Right lobe of liver (tissue), 6 donors: ENCODE measurements around the gene VPS35L. TPM values are rescaled to one million over a fixed set of nuclear protein-coding genes. Genes with fewer than 3 reads are reported as not detected.
A peak's percentile ranks its signal among the peaks of the same experiment; 100 is the strongest.

Source experiments
- ATAC-seq, 4 donors: fragments of 200-7000 bp; cut with Tn5 transposase; one replicate each; pipeline ENCODE4 v1.9.1; 2020; ENCODE audit warnings: mild to moderate bottlenecking in 4 of 4, moderate library complexity in 4 of 4
- DNase-seq, 3 donors: peaks; one replicate each; pipeline ENCODE4 v3.0.0-alpha.2; 2020
- H3K27ac ChIP-seq, 3 donors: fragments of 200-600 bp; one replicate each; pipeline ENCODE4 v1.8.0; 2022
- H3K27me3 ChIP-seq, 2 donors: fragments of 200-600 bp; one replicate each; pipeline ENCODE4 v1.8.0; 2022
- H3K36me3 ChIP-seq, 4 donors: fragments of 200-600 bp; sonication (generic) in 1 of 4; one replicate each; pipeline versions ENCODE4 v1.5.1 to v1.8.0; 2017 to 2022; ENCODE audit warnings: control low read depth in 1 of 4
- H3K4me1 ChIP-seq, 4 donors: fragments of 200-600 bp; sonication (generic) in 1 of 4; one replicate each; pipeline versions ENCODE4 v1.5.1 to v1.8.0; 2017 to 2022; ENCODE audit warnings: control low read depth in 1 of 4
- H3K4me3 ChIP-seq, 3 donors: fragments of 200-600 bp; one replicate each; pipeline ENCODE4 v1.8.0; 2022
- H3K9me3 ChIP-seq, 4 donors: fragments of 200-600 bp; sonication (generic) in 1 of 4; one replicate each; pipeline versions ENCODE4 v1.5.1 to v1.8.0; 2017 to 2022; ENCODE audit warnings: control low read depth in 1 of 4
- CTCF ChIP-seq, 4 donors: fragments of 200-600 bp in 3 of 4; fragments of 450-650 bp in 1 of 4; IDR thresholded peaks; one replicate each; pipeline versions ENCODE4 v1.5.1 to v1.8.0; 2016 to 2022; ENCODE audit warnings: antibody characterized with exemption in 4 of 4, mild to moderate bottlenecking in 2 of 4
- POLR2A ChIP-seq: fragments of 450-650 bp; IDR thresholded peaks from one replicate; pipeline ENCODE4 v1.6.1; 2017; ENCODE audit warnings: antibody characterized with exemption, mild to moderate bottlenecking
- WGBS: methylation state at CpG from one replicate; pipeline ENCODE4 v1.1.6; 2018; ENCODE audit warnings: low coverage, low lambda C conversion rate; ENCODE audit not compliant: insufficient coverage; ENCODE audit errors: missing lambda C conversion rate; 5-methylcytosine and 5-hydroxymethylcytosine counted together
- intact Hi-C, 2 donors: fragments of 100-400 bp; cut with DNase I; formaldehyde crosslinking; loops; one replicate each; pipeline versions ENCODE4 v1.11.2 to v1.14.1; 2022
- total RNA-seq, 6 experiments: library from RNA; depleted of rRNA in 2 of 6; stranded (reverse); fragments of >200 nt in 2 of 6; fragmentation: NEBNext Ultra II Directional in 3 of 6; extraction: Animal tissue kit (Norgen Biotek cat#: 25700) in 3 of 6; gene quantifications; one replicate each; pipeline versions ENCODE4 v1.1.0 to v1.2.4, GENCODE V29; 2016 to 2023
- donor health status: DM: no; HTN: yes; CAD: no.
- donor health status: DM: no; HTN: no; CAD: no.
- donor health status: DM: no; HTN: no; CAD: no.
- donor health status: DM: no; HTN: yes; CAD: no.
- donor health status: DM: no; HTN: yes; CAD: no.

The VPS35L gene
- total RNA-seq, 6 experiments from 2014 or later, result 19.3 to 24.3 (median 20.4) TPM

DNA sequence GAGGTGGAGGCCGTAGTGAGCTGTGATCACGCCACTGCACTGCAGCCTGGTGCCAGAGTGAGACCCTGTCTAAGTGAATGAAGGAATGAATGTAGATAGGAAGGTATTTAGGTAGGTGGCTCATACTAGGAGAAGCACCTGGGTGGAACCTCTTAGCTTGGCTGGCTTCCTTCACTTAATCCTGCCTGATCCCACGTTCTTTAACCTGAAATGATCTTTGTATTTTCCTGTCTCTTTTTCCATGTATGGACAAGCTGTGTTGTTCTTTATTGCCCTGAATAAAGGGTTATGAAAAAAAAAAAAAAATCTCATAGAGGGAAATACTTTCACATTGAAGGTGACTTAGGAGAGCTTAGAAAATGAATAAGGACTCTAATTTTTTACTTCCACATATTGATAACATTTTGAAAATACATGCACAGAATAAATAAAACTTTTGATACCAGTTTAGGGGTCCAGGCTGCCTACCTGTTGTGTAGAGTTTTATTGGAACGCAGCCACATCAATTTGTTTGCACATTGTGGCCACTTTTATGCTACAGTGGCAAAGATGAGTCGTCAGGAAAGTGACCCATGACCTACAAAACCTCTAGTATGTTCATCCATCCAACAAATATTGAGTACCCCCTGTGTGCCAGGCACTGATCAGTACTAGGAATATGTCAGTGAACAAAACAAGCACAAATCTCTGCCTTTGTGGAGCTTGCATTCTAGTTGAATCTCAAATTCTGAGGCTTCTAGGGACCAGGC lies 44.6 kb downstream of the VPS35L start:
- Histone ChIP-seq H3K4me1 (no peaks in the 10 kb centered on the region), H3K36me3 (peaks cover 0 to 9% (median 0%) of the 10 kb centered on the region in 4 donors), H3K27ac (no peak overlapping the region), H3K4me3 (no peak overlapping the region), H3K27me3 (no peaks in the 10 kb centered on the region), H3K9me3 (no peaks in the 10 kb centered on the region)
- intact Hi-C loops, result loop anchor here (5.0 kb wide), 1 partner anchor 287 kb away; no protein-coding TSS in a partner anchor
- DNase-seq (no peak), ATAC-seq (no peak)
- WGBS, result 55% methylated on average over 5 of the region's 5 CpGs
- TF ChIP-seq POLR2A (no peak), CTCF (IDR thresholded peaks at IDR 0.05) (no peak)

DNA sequence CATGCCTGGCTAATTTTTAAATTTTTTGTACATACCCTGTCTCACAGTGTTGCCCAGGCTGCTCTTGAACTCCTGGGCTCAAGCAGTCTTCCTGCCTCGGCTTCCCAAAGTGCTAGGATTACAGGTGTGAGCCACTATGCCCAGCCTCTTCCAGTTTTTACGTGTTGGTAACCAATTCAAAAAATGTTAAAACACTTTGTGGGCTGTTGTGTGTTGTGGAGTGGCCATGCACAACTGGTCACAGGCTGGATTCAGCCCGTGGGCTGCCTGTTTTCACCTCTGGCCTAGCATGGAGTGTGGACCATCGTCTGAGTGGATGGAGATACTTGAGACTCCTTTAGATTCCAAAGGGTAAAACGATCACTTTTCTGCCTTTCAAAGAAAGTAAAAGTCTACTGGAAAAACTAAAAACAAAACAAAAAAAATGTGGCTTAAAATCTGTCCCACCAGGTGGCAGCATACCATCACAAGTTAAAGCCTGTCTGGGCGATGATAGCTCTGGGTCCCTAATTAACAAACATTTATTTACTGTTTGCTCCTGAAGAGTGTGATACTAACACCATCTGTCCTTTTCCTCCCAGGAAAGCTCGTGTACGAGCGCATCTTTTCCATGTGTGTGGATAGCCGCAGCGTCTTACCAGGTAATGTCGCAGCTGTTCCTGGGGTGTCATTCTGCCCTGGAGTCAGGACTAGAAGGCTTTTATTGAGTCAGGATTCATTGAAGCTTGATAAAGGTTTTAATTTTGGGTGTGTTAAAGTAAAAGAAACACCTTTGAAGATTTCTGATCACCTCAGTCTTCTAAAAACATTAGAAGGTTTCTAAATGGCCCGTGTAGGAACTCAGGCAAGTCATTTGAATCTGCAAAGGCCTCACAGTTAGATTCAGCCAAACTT lies 45.8 kb downstream of the VPS35L start:
- Histone ChIP-seq H3K27ac (no peak overlapping the region), H3K27me3 (no peaks in the 10 kb centered on the region), H3K9me3 (no peaks in the 10 kb centered on the region), H3K4me1 (no peaks in the 10 kb centered on the region), H3K36me3 (peaks cover 0 to 9% (median 0%) of the 10 kb centered on the region in 4 donors), H3K4me3 (no peak overlapping the region)
- WGBS, result 58% methylated on average over 12 of the region's 13 CpGs
- DNase-seq (no peak), ATAC-seq (peak in 1 of 4 donors; percentile 50)
- TF ChIP-seq POLR2A (no peak), CTCF (IDR thresholded peaks at IDR 0.05) (peak; percentile 62 to 65 (median 64))
- intact Hi-C loops, result loop anchor here (5.0 kb wide), 1 partner anchor 286 kb away; no protein-coding TSS in a partner anchor

- WGBS, result 93% methylated on average over 4 of the region's 4 CpGs
- DNase-seq (no peak), ATAC-seq (no peak)
- Histone ChIP-seq H3K36me3 (peaks cover 0 to 21% (median 5%) of the 10 kb centered on the region in 4 donors), H3K9me3 (no peaks in the 10 kb centered on the region), H3K27ac (no peak overlapping the region), H3K27me3 (no peaks in the 10 kb centered on the region), H3K4me1 (no peaks in the 10 kb centered on the region), H3K4me3 (no peak overlapping the region)
- intact Hi-C loops, result loop anchor here (5.0 kb wide), 1 partner anchor 282 kb away; no protein-coding TSS in a partner anchor
- no peak for TF ChIP-seq CTCF (IDR thresholded peaks at IDR 0.05)
- TF ChIP-seq POLR2A, result no peak
These were observed 49.4 kb downstream of the VPS35L start for GRCh38 chr16:19604911-19605310.

DNA sequence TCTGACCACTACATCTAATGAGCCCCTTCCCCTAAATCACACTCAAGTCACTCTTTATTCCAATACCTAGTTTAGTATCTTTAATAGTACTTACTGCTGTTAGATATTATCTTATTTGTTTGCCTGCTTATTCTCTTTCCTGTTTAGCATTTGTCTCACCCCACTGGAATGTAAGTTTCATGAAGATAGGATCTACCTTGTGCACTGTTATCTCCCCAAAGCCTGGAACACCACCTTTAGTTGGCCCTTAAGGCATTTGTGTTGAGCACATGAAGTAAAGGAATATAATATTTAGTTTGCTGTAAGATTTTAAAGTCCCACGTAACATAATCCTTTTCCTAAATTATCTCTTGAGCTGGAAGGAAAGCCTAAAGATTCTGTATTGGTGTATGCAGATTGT lies 50.2 kb downstream of the VPS35L start:
- Histone ChIP-seq H3K9me3 (no peaks in the 10 kb centered on the region), H3K4me3 (no peak overlapping the region), H3K36me3 (peaks cover 0 to 26% (median 5%) of the 10 kb centered on the region in 4 donors), H3K27me3 (no peaks in the 10 kb centered on the region), H3K27ac (no peak overlapping the region), H3K4me1 (no peaks in the 10 kb centered on the region)
- ATAC-seq (no peak), DNase-seq (no peak)
- TF ChIP-seq CTCF (IDR thresholded peaks at IDR 0.05) (no peak), POLR2A (no peak)
- 100% methylated on average over 1 of the region's 1 CpG for WGBS
- intact Hi-C loops, result no loop called here
